GM18907 (cell line): ENCODE measurements around the gene MED20.
A peak's percentile ranks its signal among the peaks of the same experiment; 100 is the strongest.

Experiments used
- ATAC-seq: cut with Tn5 transposase; IDR thresholded peaks from one replicate; pipeline ENCODE4 v1.9.1; 2021; ENCODE audit warnings: mild to moderate bottlenecking, moderate library complexity; ENCODE audit not compliant: unreplicated experiment

Gene MED20

GRCh38 chr6:41941280-41942066, 20.5 kb upstream of the MED20 start, which contains the start of gene CCND3:
CCND3 (minus strand) TSS chr6:41941808; CDS start chr6:41941649, 159 bp downstream.
- ATAC-seq = peak; percentile 80

- peak; percentile 12 for ATAC-seq
Observed at GRCh38 chr6:41940759-41941279, 19.9 kb upstream of the MED20 start.

- no peak for ATAC-seq
Observed at GRCh38 chr6:41939848-41940758, 19.2 kb upstream of the MED20 start.

GRCh38 chr6:41939176-41939847, 18.4 kb upstream of the MED20 start:
- no peak for ATAC-seq

- no peak for ATAC-seq
Observed at GRCh38 chr6:41938590-41939175, 17.7 kb upstream of the MED20 start.

DNA sequence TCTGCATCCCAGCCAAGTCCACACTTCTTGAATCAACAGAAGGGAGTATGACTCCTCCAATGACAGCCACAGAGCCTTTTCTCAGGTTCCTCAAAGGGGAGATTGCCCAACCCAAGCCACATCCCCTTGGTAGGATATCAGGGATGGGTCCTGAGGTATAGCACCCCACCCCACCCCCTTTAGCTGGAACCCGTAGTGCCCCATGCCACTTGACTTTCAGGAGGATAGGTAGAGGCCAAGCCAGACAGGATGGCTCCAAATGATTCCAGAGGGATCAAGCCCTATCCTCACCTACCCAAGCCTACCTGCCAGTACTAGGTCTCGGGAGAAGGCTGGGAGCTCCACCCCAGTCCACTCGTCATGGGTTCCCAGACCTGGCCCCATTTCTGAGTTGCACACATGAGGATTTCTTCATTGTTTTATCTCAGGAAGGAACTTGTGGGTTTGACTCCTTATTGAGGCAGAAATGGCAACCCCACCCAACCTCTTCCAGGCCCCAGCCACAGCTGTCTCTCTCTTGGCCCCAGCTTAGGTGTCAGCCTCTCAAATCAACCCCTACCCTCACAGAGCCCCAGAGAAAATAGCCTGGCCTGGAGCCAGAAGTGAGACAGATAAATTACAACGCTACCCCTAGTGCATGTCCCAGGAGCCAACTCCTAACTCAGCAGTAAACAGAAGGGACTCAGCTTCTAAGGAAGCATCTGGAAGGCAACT, 17.1 kb upstream of the MED20 start:
- no peak for ATAC-seq

DNA sequence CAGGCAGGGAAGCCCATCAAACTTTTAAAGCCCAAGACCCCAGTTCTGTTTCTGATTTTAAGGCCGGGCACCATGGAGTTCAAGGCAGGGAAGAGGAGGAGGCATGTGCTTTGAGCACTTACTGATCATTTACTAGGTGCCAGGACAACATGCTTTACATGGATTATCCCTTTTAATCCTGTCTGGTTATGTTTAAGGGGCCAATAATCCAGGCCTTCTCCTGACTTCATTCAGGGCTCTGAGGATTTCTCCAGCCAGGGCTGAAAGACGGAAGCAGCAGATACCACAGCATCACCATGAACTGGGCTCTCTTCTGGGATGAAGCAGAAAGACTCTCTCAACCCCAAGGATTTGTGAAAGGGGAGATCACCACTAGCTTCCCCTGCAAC, 16.5 kb upstream of the MED20 start:
- no peak for ATAC-seq

- ATAC-seq = peak; percentile 47
Observed at GRCh38 chr6:41936073-41936837, 15.3 kb upstream of the MED20 start.

DNA sequence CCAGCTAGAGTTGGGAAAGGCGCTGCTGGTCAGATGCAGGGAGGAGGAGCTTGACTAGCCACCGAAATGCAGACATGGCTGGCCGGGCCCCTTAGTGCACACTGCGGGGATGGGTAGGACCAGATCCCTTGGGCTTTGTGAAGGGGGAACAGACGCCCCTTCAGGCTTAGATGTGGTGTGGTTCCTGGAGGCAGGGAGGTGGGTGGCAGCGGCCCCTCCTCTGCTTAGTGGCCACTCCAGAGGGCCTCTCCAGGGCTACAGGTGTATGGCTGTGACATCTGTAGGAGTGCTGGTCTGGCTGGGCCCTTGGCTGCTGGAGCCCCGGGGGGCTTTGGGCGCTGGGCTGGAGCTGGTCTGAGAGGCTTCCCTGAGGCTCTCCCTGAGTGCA, 14.7 kb upstream of the MED20 start:
- ATAC-seq = no peak

GRCh38 chr6:41935193-41935574, 14.2 kb upstream of the MED20 start:
- ATAC-seq = no peak

GRCh38 chr6:41934278-41935192, 13.6 kb upstream of the MED20 start:
- ATAC-seq = no peak

DNA sequence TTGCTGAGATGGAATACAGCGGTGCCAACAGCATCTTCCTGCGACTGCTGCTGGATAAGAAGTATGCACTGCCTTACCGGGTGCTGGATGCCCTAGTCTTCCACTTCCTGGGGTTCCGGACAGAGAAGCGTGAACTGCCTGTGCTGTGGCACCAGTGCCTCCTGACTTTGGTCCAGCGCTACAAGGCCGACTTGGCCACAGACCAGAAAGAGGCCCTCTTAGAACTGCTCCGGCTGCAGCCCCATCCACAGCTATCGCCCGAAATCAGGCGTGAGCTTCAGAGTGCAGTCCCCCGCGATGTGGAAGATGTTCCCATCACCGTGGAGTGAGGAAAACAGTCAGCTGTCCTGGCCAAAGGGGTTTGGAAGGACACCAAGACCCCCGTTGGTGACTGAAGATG, 11.4 kb upstream of the MED20 start:
- ATAC-seq = no peak

- no peak for ATAC-seq
Observed at GRCh38 chr6:41931792-41932191, 10.9 kb upstream of the MED20 start.

DNA sequence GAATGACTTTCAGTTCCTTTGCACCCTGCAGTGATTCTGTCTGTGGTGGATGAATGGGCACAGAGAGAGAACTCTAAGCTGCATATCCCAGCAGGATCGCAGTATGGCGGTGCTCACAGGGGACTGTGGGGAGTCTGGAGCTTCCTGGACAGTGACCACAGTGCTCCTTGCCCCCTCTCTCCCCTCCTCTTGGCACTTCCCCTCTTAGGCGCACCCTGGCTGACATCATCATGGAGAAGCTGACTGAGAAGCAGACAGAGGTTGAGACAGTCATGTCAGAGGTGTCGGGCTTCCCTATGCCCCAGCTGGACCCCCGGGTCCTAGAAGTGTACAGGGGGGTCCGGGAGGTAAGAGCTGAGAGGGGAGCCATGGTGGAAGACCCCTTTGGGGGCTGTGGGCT, 9.0 kb upstream of the MED20 start:
- no peak for ATAC-seq

DNA sequence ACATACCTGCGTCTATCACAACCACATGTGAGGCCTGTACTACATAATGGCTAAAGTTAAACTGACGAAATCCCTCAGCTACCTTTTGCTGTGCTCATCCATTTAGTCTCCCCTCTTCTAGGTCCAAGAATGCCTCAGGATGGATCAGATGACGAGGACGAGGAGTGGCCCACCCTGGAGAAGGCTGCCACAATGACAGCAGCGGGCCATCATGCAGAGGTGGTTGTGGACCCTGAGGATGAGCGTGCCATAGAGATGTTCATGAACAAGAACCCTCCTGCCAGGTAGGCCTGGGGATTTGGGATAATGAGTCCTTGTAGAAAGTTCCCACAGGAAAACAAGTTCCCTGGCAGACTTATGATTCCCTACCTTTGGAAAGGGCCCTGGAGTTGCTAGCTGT, 6.3 kb upstream of the MED20 start:
- no peak for ATAC-seq

DNA sequence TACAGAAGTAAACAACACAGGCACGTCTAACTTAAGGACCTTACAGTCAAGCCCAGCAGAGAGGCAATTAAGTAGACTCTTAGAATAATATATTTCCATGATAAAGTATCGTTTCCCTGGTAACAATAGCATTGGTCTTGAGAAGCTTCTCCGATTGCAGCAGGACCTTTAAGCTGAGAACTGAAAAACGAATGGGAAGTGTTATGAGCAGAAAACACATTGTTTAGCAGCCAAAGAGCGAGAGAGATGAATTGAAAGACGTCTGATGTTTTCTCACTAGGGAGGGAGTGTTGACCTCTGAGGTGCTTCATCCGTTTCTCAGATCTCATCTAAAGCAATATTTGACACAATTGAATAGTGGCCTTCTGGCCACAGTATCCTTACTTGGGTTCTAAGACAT, 1.2 kb upstream of the MED20 start:
- ATAC-seq = no peak

DNA sequence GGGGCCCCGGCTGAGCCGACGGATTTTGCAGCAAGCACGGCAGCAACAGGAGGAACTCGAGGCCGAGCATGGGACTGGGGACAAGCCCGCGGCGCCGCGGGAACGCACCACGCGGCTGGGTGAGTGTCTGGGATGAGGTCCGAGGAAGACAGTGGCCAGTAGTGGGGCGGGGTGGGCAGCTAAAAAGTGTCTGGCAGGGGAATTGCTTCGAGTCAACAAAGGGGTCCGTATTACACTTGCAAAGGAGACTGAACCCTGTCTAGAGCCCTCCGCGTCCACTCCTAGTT, 716 bp upstream of the MED20 start:
- ATAC-seq = peak; percentile 12

- ATAC-seq = no peak
Observed at GRCh38 chr6:41917528-41917927, 3.4 kb downstream of the MED20 start.
